Stimulated activated CD8-positive, alpha-beta memory T cell treated with anti-CD3 and anti-CD28 coated beads, Interleukin-15, amount 100 ng/mL, for 1 hour (primary cell): ENCODE results near the gene PDCD5.
"Not testable (repeated sequence)": the region's sequence is repeated elsewhere in the genome, so short reads cannot be mapped to it uniquely, and the experiment has no call there.

Experiments
- DNase-seq: peaks from one replicate; pipeline ENCODE4 v3.0.0-alpha.2; 2020; ENCODE audit warnings: low read depth

PDCD5 gene

DNA sequence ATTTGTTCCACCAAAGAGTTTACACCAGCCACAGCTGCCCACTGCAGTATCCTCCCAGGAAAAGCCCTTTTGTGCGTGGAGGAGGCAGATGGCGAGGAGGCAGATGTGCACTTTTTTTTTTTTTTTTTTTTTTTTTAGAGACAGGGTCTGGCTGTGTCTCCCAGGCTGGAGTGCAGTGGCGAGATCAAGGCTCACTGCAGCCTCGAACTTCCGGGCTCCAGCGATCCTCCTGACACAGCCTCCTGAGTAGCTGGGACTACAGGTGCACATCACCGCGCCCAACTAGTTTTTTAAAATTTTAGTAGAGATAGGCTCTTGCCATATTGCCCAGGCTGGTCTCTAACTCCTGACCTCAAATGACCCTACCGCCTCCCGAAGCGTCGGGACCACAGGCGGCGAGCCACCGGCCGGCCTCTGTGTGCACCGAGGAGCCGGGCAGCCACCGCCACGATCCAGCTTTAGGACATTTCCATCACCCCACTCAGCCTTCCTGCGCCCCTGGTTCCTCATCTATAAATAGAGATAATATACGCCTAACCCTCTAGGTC is 563 bp upstream of the PDCD5 start:
- DNase-seq = no peak

DNA sequence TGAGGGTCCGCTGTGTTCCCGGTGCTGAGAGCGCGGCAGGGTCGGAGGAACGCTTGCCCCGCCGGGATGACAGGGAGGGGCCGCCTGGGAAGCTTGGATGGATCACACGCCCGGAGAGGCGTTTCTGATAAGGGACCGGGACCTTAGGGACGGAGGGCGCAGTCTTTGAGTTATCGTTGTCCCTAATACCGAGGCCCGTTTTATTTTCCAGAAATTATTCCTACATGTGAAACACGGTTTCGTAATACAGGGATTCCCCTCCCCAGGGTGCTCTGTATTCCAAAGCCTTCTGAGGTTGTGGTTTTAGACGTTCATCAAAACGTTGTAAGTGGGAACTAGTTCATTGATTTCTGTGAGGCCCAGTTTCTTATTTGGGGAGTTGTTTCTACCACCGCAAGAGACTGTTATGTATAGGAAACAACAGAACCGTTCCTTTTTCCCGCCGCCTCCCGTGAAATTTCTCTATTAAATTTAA is 752 bp downstream of the PDCD5 start:
- no peak for DNase-seq

DNA sequence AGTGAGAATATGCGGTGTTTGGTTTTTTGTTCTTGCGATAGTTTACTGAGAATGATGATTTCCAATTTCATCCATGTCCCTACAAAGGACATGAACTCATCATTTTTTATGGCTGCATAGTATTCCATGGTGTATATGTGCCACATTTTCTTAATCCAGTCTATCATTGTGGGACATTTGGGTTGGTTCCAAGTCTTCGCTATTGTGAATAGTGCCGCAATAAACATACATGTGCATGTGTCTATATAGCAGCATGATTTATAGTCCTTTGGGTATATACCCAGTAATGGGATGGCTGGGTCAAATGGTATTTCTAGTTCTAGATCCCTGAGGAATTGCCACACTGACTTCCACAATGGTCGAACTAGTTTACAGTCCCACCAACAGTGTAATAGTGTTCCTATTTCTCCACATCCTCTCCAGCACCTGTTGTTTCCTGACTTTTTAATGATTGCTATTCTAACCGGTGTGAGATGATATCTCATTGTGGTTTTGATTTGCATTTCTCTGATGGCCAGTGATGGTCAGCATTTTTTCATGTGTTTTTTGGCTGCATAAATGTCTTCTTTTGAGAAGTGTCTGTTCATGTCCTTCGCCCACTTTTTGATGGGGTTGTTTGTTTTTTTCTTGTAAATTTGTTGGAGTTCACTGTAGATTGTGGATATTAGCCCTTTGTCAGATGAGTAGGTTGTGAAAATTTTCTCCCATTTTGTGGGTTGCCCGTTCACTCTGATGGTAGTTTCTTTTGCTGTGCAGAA is 6.9 kb downstream of the PDCD5 start:
- not testable (repeated sequence) for DNase-seq

DNA sequence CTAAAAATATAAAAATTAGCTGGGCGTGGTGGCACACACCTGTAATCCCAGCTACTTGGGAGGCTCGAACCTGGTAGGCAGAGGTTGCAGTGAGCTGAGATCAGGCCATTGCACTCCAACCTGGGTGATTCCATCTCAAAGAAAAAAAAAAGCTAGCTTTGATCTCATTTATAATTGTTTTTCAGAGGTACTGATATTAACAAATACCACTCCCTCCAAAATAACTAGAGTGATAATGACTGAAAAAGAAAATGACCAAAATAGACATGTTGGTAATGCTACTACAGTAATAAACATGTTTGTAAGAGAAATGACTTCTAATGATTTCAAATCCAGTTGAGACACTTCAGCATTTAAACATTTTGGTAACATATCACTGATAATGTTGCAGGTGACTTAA is 13.0 kb downstream of the PDCD5 start:
- DNase-seq = no peak

DNA sequence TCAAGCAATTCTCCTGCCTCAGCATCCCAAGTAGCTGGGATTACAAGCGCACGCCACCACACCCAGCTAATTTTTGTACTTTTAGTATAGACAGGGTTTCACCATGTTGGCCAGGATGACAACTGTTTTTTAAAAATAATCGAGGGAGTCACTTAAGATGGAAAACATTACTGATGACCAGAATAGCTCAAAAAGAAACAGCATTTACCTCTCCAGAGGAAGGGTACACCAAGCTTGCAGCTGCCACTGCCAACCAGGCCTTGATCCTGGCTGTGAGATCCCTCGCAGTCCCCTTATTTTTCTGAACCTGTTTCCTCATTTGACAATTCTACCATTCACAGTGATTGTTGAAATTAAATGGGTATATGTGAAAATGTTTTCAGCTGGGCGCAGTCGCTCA is 14.5 kb downstream of the PDCD5 start:
- no peak for DNase-seq

DNA sequence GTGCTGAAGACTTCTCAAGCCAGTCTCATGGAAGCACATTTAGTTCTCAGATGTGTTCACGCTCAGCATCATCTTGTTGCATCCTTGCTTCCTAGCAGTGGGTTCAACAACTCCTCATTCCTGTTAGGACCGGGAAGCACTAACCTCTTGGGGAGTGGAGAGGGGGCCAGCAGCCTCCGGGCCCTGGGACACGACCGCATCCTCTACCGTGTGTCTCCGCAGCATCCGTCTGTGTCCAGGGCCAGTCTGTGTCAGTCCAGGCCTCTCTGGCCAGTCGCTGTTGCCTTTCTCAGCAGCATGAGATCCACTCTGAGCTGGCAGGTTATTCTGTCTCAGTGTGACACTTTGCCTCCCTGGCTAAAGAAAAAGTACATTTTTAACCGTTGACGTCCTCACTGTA is 17.0 kb downstream of the PDCD5 start:
- no peak for DNase-seq

DNA sequence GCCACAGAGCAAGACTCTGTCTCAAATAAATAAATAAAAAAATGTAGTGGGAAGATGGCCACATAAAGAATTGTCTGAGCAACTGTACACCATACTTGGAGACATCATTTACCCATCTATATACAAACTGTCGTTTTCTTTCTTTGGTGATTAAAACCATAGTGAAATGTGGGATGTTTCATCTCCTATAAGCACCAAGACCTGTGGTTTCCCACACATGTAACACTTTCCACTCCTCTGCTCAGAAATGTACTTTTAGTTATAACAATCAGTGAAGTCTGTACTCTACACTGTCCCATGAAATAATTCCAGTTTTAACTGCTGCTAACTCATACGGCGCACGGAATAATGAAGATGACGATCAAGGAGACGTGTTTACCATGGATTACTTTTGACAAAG is 18.3 kb downstream of the PDCD5 start:
- DNase-seq = no peak

DNA sequence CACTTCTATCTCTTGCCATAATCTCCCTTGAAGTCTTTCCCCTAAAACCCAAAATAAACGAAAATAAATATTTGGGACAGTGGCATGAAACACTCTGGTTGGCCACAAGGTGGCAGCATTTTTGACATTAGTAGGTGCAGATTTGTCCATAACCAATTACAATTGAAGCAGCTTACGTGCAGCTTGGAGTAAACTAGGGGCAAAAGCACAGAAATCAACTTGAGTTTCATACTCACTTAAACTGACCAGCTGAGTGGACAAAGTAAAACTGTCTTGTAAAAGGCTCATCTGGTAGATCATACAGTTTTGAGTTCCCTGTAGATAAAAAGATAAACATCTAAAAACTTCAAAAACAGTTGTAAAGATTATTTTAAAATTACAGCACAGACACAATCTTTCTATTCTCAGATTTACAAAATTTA is 18.8 kb downstream of the PDCD5 start:
- peak; percentile 12 for DNase-seq

DNA sequence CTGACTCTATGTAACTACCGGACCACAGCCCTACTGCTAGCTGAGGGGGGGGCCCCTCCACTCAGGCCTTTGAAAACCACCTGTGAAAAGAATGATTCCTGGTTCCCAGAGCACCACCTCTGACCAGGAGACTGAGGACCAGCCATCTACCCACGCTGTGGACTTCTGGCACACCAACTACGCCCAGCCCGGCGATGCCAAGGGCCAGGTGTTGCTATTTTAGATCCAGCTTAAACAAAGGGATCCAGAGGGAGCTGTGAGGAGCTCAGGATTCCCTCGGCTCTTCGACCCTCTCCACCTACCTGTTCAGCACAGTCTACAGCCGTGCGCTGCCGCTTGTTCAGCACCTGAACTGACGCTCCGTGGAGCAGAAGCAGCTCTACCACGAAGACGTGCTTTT is 23.0 kb downstream of the PDCD5 start:
- no peak for DNase-seq

DNA sequence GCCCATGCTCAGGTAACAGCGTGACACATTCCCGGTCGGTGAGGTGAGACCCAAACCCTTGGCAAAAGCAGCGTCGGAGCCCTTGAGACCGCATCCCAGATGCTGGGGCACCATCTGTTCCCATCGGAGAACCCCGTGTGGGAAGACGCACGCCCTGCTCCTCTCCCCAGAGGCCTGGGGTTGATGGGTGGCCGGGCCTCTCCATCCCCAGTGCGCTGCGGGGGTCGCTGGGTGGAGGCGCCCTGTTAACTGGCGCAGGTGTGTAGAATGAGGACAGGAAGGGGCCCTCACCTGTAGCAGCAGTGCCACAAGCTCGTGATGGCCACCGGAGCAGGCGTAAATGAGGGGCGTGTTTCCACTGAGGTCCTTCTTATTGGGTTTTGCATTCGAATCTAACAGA is 24.6 kb downstream of the PDCD5 start:
- no peak for DNase-seq

DNA sequence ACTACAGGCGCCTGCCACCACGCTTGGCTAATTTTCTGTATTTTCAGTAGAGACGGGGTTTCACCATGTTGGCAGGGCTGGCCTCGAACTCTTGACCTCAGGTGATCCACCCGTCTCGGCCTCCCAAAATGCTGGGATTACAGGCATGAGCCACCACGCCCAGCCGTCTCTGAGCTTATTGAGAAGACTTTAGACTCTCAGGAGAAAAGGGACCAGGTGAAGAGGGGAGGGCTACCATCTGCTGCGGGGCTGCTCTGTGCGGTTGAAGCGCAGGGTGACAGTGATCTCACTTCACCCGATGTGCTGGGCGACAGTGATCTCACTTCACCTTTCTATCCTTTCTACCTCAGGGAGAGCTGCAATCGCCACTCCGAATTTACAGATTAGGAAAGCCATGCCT is 25.3 kb downstream of the PDCD5 start:
- no peak for DNase-seq

DNA sequence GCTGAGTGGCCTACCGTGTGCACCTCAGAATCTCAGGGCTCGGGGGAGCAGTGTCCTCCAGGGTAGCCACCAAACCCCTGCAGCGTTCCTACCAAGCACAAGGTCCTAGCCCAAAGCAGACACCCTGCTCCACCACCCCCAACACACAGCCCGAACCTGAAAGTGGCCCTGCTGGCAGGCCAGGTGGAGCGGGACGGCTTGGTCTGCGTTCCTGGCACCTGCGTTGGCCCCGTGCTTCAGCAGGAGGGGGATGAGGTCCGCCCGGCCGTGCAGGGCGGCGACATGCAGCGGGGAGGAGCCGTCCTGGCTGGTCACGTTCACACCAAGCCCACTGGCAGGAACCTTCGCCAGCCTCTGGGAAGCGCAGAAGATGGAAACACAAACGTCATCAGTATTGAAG is 26.5 kb downstream of the PDCD5 start:
- DNase-seq = no peak

DNA sequence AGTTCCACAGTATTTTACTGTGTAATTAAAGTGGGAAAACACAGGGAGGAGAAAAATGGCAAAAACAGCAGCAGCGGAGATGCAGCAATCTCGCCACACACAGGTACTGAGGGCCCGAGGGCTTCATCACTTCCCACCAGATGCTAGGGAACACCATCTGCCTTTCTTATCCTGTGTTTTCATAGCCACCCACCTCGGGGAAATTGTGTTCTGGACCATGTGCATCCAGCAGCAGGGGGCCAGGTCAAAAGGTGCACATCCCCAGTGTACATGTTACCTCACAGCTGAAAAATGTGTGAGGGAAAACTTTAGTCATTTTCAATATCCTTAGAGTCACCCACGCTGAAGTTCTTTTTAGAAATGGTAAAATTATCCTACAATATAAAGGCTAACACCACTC is 30.2 kb downstream of the PDCD5 start:
- DNase-seq = no peak

DNA sequence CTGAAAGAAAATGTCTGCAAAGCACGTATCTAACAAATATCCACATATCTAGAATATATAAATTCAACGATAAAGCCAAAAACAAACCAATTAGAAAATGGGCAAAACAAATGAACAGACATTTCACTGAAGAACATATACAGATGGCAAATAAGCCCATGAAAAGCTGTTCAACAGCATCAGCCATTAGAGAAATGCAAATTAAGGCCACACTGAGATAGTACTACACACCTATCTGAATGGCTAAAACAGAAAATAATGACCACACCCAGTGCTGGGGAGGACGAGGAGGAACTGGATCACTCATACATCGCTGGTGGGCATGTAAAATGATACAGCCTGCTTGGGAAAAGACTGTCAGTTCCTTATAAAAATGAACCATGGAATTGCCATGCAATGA is 32.0 kb downstream of the PDCD5 start:
- no peak for DNase-seq

DNA sequence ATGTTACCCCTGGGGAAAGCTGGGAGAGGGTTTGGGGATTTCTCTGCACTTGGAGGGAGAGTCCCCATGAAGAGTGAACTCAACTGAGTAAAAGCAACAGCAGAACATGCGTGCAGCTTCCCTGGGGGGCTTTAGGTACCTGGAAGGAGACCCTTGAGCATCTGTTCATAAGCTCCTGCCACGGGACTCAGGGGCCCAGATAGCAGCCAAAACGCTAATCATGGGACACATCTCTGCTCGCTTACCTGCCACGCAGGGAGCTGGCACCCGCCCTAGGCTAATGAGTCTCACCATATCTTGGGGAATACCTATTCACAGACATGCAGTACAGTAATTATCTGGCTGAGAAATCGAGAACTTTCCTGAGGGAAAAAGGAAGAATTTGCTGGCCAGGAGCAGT is 33.9 kb downstream of the PDCD5 start:
- no peak for DNase-seq

DNA sequence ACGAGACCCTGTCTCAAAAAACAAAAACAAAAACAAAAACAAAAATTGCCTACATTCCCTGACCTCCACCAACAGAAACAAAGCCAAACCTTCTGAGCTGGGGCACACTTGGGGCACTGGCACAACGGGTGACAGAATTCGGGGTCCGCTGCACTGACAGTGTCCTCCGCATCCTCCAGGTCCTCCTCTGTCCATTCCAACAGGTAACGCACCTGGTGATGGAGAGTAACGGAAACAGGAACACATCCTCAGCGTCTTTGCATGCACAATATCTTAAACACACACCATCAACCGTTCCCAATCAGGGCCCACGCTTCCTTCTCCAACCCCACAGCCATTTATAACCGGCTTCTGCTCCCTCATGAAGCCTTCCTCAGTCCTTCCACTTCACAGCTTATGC is 34.6 kb downstream of the PDCD5 start:
- no peak for DNase-seq

DNA sequence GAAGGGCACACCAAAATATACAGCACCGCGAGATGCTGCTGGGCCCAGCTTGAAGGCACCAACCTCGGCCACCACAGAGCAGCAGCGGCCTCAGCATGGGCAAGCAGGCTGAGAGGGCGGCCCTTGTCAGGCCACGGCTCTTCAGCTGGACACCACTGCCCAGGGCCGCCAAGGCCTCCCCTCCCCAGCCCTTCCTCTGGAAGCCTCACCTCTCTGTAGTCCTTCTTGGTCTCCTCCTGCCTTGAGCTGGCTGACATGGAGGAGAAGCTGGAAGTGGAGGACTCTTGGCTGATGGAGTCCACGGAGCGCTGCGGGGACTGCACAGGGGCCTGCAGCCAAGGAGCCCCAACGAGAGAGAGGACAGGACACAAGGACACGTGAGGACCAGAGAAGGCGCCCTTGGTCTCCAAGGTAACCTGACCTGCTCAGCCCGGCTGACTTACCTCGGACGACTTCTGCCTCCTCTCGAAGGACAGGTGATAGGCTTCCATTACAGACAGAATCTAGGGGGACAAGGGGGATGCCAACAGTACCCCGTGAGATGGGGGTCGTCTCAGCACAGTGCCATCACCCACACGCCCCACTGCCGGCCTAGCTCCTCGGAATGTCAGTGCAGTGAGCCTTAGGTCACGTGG is 38.2 kb downstream of the PDCD5 start:
- no peak for DNase-seq

DNA sequence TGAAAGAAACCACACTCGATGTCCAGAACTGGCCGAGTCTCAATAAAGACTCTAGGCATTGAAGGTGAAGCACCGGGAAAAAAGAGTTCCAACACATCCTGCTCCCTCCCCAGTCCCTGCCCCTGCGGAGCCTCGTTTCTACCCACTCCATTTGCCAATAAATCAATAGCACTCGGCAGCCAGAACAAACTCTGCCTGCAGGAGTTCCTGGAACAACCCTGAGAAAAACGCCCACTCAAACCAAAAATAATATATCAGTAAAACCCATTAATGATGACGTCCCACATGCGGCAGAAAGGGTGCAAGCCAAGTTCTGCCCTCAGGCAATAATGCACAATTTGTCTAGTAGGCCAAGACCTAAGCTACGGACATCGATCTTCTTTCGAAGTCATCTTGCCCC is 41.0 kb downstream of the PDCD5 start:
- DNase-seq = no peak

DNA sequence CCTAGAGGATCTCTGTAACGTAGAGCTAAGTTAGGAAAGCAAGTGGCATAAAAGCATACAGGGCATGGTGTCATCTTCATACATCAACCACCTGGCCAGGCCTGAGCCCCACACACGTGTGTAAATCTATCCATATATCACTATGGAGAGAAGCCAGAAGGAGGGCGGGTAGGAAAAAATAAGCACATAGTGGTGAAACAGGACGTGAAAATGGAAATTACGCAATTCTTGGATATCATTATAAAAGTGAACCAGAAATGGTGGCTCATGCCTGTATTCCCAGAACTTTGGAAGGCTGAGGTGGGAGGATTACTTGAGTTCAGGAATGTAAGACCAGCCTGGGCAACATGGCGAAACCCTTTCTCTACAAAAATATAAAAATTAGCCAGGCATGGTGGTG is 43.4 kb downstream of the PDCD5 start:
- no peak for DNase-seq

DNA sequence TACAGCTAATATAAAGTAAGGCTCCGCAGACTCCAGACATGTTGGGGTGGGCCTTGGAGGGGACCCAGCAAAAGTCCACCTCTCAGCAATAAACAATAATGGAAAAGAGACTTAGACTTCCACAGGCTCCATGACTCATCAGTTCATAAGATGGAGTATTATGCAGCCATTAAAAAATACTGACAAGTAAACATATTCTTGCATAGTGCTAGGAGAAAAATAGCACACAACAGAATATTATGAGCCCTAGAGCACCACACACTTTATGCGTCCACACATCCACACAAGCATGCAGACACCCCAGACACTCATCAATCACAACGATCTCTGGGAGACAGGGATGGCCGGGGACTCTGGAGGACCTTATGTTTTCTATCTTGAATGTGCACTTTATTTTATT is 46.0 kb downstream of the PDCD5 start:
- DNase-seq = no peak

DNA sequence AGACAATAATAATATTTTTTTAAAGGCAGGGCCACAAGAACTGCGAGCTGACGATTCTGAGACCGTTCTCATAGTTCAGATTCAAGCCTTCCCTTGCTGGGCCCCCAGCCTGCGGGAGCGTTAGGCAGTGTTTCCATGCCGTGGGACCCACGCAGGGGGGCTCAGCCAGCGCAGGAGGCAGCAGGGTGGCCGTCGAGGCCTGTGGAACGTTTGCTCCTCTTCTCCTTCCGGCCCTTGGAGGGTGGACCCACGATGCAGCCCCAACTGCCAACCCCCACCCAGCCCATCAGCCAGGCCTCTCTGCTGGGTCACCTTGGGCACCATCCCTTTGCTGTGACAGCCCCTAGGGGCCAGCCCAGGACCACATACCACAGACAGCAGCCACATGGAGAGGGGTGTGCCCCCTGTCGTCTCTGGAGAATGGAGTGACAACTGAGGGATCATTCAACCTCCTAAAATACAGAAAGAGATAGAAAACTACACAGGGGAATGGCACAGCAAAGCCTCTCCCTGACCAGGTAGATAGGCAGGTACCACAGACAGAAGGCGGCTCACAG is 46.8 kb downstream of the PDCD5 start:
- no peak for DNase-seq

DNA sequence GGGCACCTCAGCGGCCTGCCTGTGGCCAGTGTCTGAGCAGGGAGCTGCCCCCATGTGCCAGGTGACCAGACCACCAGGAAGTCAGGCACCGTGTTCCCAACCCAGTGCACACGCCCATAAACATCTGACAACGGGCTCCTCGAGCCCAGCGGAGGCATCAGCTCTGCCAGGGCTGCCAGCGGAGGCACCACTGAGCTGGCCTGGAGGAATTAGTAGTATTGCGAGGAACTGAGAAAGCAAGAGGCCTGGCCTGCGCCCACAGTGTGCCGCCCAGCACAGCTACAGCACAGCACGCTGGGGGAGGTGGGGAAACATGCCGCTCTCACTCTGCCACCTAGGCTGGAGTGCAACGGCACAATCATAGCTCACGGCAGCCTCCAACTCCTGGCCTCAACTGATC is 49.3 kb downstream of the PDCD5 start:
- no peak for DNase-seq

DNA sequence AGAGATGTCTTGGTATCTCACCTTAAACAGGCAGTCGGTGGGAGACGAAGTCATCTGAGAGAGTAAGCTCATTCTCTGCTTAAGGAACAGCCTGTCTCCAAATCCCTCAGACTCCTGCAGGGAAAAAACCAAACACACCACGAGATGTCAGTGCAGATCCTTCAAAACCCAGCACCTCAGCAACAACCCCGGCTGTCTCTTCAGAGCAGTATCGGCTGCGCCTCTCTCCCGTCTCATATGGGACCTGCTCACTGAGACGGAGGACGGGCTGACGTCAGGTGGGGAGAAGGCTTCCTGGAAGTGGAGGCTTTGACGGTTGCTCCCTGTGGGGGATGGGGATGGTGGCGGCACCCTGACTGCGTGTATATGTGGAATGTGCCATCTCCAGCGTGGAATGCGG is 50.4 kb downstream of the PDCD5 start:
- DNase-seq = no peak
